Stimulated activated memory B cell treated with anti-CD40 and anti-IgM and Interleukin-4, amounts not matched to agents 10 μg/mL and 1 μg/mL and 100 μg/mL, for 72 hours (primary cell): ENCODE data around the gene DCDC1.

ENCODE experiments used
- ATAC-seq: fragments of 150-1000 bp; cut with Tn5 transposase; 2 replicates; pipeline ENCODE4 v1.10.0; 2021
- H3K27ac Mint-ChIP-seq: one replicate; pipeline ENCODE4 v1.8.0; 2022; ENCODE audit warnings: mild to moderate bottlenecking, mixed read lengths
- H3K27me3 Mint-ChIP-seq: one replicate; pipeline ENCODE4 v1.8.0; 2022; ENCODE audit warnings: mixed read lengths
- H3K36me3 Mint-ChIP-seq: one replicate; pipeline ENCODE4 v1.8.0; 2022; ENCODE audit warnings: mixed read lengths
- H3K4me1 Mint-ChIP-seq: one replicate; pipeline ENCODE4 v1.8.0; 2022; ENCODE audit warnings: mixed read lengths
- H3K4me3 Mint-ChIP-seq: one replicate; pipeline ENCODE4 v1.8.0; 2022; ENCODE audit warnings: mild to moderate bottlenecking, moderate library complexity, mixed read lengths
- H3K9me3 Mint-ChIP-seq: one replicate; pipeline ENCODE4 v1.8.0; 2022; ENCODE audit warnings: mixed read lengths

Gene DCDC1

GRCh38 chr11:31114442-31114841, 255.1 kb downstream of the DCDC1 start:
- peaks cover 3% of the 10 kb centered on the region for H3K9me3 Mint-ChIP-seq
- no peak overlapping the region for H3K27ac Mint-ChIP-seq
- no peak overlapping the region for H3K4me3 Mint-ChIP-seq
- H3K27me3 Mint-ChIP-seq: no peaks in the 10 kb centered on the region
- H3K36me3 Mint-ChIP-seq: no peaks in the 10 kb centered on the region
- H3K4me1 Mint-ChIP-seq: no peaks in the 10 kb centered on the region
- ATAC-seq: no peak

- no peaks in the 10 kb centered on the region for H3K36me3 Mint-ChIP-seq
- ATAC-seq: no peak
- H3K9me3 Mint-ChIP-seq: peaks cover 3% of the 10 kb centered on the region
- H3K27me3 Mint-ChIP-seq: no peaks in the 10 kb centered on the region
- no peak overlapping the region for H3K4me3 Mint-ChIP-seq
- no peak overlapping the region for H3K27ac Mint-ChIP-seq
- H3K4me1 Mint-ChIP-seq: no peaks in the 10 kb centered on the region
Observed at GRCh38 chr11:31110830-31111229, 258.7 kb downstream of the DCDC1 start.

GRCh38 chr11:31109446-31109845, 260.1 kb downstream of the DCDC1 start:
- peaks cover 3% of the 10 kb centered on the region for H3K9me3 Mint-ChIP-seq
- H3K36me3 Mint-ChIP-seq: no peaks in the 10 kb centered on the region
- no peaks in the 10 kb centered on the region for H3K27me3 Mint-ChIP-seq
- H3K4me1 Mint-ChIP-seq: no peaks in the 10 kb centered on the region
- ATAC-seq: no peak
- H3K27ac Mint-ChIP-seq: no peak overlapping the region
- no peak overlapping the region for H3K4me3 Mint-ChIP-seq

GRCh38 chr11:31107649-31108048, 261.9 kb downstream of the DCDC1 start:
- Mint-ChIP-seq H3K27ac (no peak overlapping the region), H3K4me3 (no peak overlapping the region), H3K9me3 (no peaks in the 10 kb centered on the region), H3K27me3 (no peaks in the 10 kb centered on the region), H3K4me1 (no peaks in the 10 kb centered on the region), H3K36me3 (no peaks in the 10 kb centered on the region)
- no peak for ATAC-seq

GRCh38 chr11:31106968-31107576, 262.5 kb downstream of the DCDC1 start:
- Mint-ChIP-seq H3K36me3 (no peaks in the 10 kb centered on the region), H3K9me3 (no peaks in the 10 kb centered on the region), H3K27me3 (no peaks in the 10 kb centered on the region), H3K27ac (no peak overlapping the region), H3K4me1 (no peaks in the 10 kb centered on the region), H3K4me3 (no peak overlapping the region)
- no peak for ATAC-seq

- Mint-ChIP-seq H3K27me3 (no peaks in the 10 kb centered on the region), H3K4me1 (no peaks in the 10 kb centered on the region), H3K27ac (no peak overlapping the region), H3K36me3 (no peaks in the 10 kb centered on the region), H3K4me3 (no peak overlapping the region), H3K9me3 (no peaks in the 10 kb centered on the region)
- ATAC-seq: no peak
Observed at GRCh38 chr11:31106326-31106725, 263.2 kb downstream of the DCDC1 start.

- Mint-ChIP-seq H3K27ac (no peak overlapping the region), H3K27me3 (no peaks in the 10 kb centered on the region), H3K36me3 (no peaks in the 10 kb centered on the region), H3K9me3 (no peaks in the 10 kb centered on the region), H3K4me3 (no peak overlapping the region), H3K4me1 (no peaks in the 10 kb centered on the region)
- no peak for ATAC-seq
Observed at GRCh38 chr11:31102875-31103274, 266.7 kb downstream of the DCDC1 start.

GRCh38 chr11:31102316-31102715, 267.2 kb downstream of the DCDC1 start:
- ATAC-seq: no peak
- no peak overlapping the region for H3K27ac Mint-ChIP-seq
- no peaks in the 10 kb centered on the region for H3K36me3 Mint-ChIP-seq
- H3K4me1 Mint-ChIP-seq: no peaks in the 10 kb centered on the region
- no peak overlapping the region for H3K4me3 Mint-ChIP-seq
- no peaks in the 10 kb centered on the region for H3K27me3 Mint-ChIP-seq
- H3K9me3 Mint-ChIP-seq: no peaks in the 10 kb centered on the region

- no peak overlapping the region for H3K27ac Mint-ChIP-seq
- no peaks in the 10 kb centered on the region for H3K4me1 Mint-ChIP-seq
- no peaks in the 10 kb centered on the region for H3K9me3 Mint-ChIP-seq
- no peak for ATAC-seq
- H3K4me3 Mint-ChIP-seq: no peak overlapping the region
- H3K27me3 Mint-ChIP-seq: no peaks in the 10 kb centered on the region
- no peaks in the 10 kb centered on the region for H3K36me3 Mint-ChIP-seq
Observed at GRCh38 chr11:31096191-31096805, 273.2 kb downstream of the DCDC1 start.

- H3K4me3 Mint-ChIP-seq: no peak overlapping the region
- no peaks in the 10 kb centered on the region for H3K4me1 Mint-ChIP-seq
- H3K36me3 Mint-ChIP-seq: no peaks in the 10 kb centered on the region
- peaks cover 9% of the 10 kb centered on the region for H3K9me3 Mint-ChIP-seq
- no peak for ATAC-seq
- no peak overlapping the region for H3K27ac Mint-ChIP-seq
- no peaks in the 10 kb centered on the region for H3K27me3 Mint-ChIP-seq
Observed at GRCh38 chr11:31092638-31093037, 276.9 kb downstream of the DCDC1 start.

GRCh38 chr11:31089117-31089516, 280.4 kb downstream of the DCDC1 start:
- no peaks in the 10 kb centered on the region for H3K4me1 Mint-ChIP-seq
- no peaks in the 10 kb centered on the region for H3K36me3 Mint-ChIP-seq
- no peak overlapping the region for H3K27ac Mint-ChIP-seq
- no peak overlapping the region for H3K4me3 Mint-ChIP-seq
- H3K27me3 Mint-ChIP-seq: no peaks in the 10 kb centered on the region
- H3K9me3 Mint-ChIP-seq: peaks cover 11% of the 10 kb centered on the region
- no peak for ATAC-seq

GRCh38 chr11:31069447-31070205, 299.9 kb downstream of the DCDC1 start:
- ATAC-seq: no peak
- Mint-ChIP-seq H3K4me1 (no peaks in the 10 kb centered on the region), H3K36me3 (no peaks in the 10 kb centered on the region), H3K27ac (no peak overlapping the region), H3K4me3 (no peak overlapping the region), H3K27me3 (no peaks in the 10 kb centered on the region), H3K9me3 (no peaks in the 10 kb centered on the region)

- no peak for ATAC-seq
- Mint-ChIP-seq H3K27ac (no peak overlapping the region), H3K4me3 (no peak overlapping the region), H3K27me3 (no peaks in the 10 kb centered on the region), H3K9me3 (no peaks in the 10 kb centered on the region), H3K4me1 (no peaks in the 10 kb centered on the region), H3K36me3 (no peaks in the 10 kb centered on the region)
Observed at GRCh38 chr11:31060880-31061279, 308.7 kb downstream of the DCDC1 start.

- H3K36me3 Mint-ChIP-seq: no peaks in the 10 kb centered on the region
- H3K4me3 Mint-ChIP-seq: no peak overlapping the region
- H3K27ac Mint-ChIP-seq: no peak overlapping the region
- no peaks in the 10 kb centered on the region for H3K27me3 Mint-ChIP-seq
- H3K4me1 Mint-ChIP-seq: no peaks in the 10 kb centered on the region
- H3K9me3 Mint-ChIP-seq: peaks cover 4% of the 10 kb centered on the region
- ATAC-seq: no peak
Observed at GRCh38 chr11:31059529-31059928, 310.0 kb downstream of the DCDC1 start.

- ATAC-seq: no peak
- Mint-ChIP-seq H3K36me3 (no peaks in the 10 kb centered on the region), H3K9me3 (peaks cover 21% of the 10 kb centered on the region), H3K27me3 (no peaks in the 10 kb centered on the region), H3K4me3 (no peak overlapping the region), H3K4me1 (no peaks in the 10 kb centered on the region), H3K27ac (no peak overlapping the region)
Observed at GRCh38 chr11:31050061-31050765, 319.3 kb downstream of the DCDC1 start.
